HG03571 (cell line): ENCODE data around the gene PRKCSH.
"Not testable (repeated sequence)": the region's sequence is repeated elsewhere in the genome, so short reads cannot be mapped to it uniquely, and the experiment has no call there.

Experiments used
- ATAC-seq: cut with Tn5 transposase; IDR thresholded peaks from one replicate; pipeline ENCODE4 v1.9.1; 2021; ENCODE audit not compliant: unreplicated experiment

PRKCSH gene

DNA sequence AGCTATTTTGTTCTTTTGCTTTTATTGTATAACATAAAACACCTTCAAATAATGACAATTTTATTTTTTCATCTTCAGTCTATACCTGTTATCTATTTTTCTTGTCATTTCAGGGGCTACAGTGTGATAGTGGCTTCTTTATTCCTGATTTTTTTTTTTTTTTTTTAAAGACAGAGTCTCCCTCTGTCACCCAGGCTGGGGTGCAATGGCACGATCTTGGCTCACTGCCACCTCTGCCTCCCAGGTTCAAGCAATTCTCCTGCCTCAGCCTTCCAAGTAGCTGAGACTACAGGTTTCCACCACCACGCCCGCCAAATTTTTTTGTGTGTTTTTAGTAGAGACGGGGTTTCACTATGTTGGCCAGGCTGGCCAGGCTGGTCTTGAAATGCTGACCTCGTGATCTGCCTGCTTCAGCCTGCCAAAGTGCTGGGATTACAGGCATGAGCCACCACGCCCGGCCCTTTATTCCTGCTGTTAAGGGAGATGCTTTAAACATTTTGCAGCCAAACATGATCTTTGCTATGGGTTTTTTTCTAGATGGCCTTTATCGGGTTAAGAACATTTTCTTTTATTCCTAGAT is 32.9 kb downstream of the PRKCSH start:
- not testable (repeated sequence) for ATAC-seq

DNA sequence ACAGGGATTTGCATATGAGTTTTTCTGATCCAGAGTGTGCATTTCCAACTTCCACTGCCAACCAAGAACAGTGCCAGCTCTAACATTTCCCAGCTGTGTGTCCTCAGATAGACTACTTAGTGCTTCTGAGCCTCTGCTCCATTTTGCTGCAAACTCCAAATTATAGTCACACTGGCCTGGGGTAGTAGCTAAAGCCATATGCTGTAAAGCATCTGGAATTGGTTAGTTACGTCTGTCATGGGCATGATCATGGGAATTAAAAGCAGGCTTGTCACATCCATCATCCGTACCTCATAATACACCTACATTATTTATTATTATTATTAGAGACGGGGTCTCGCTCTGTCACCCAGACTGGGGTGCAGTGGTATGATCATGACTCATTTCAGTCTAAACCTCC is 38.3 kb downstream of the PRKCSH start:
- ATAC-seq, result no peak

DNA sequence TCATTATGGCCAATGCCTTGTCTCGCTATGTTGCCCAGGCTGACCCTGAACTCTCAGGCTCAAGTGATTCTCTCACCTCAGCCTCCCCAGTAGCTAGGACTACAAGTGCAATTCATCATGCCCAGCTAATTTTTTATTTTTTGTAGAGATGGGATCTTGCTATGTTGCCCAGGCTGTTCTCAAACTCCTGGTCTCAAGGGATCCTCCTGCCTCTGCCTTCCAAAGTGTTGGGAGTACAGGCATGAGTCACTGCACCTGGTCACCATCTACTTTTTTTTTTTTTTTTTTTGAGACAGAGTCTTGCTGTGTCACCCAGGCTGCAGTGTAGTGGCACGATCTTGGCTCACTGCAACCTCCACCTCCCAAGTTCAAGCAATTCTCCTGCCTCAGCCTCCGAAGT is 39.9 kb downstream of the PRKCSH start:
- not testable (repeated sequence) for ATAC-seq

DNA sequence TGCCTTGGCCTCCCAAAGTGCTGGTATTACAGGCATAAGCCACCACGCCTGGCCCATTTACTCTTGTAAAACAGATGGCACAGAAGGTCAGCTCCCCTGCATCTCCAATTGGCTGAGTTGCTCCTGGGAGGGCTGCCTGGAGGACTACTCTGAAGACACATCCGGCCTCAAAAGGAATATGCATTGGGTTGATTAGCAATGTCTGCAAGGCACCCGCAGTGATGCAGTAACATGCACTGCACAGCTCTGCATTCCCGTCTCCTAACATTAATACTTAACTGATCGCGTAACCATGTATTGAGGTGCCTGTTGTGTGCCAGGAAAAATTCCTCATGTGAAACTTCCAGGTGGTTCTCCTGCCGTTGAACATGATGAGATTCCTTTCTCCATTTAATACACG is 40.4 kb downstream of the PRKCSH start:
- ATAC-seq, result no peak

DNA sequence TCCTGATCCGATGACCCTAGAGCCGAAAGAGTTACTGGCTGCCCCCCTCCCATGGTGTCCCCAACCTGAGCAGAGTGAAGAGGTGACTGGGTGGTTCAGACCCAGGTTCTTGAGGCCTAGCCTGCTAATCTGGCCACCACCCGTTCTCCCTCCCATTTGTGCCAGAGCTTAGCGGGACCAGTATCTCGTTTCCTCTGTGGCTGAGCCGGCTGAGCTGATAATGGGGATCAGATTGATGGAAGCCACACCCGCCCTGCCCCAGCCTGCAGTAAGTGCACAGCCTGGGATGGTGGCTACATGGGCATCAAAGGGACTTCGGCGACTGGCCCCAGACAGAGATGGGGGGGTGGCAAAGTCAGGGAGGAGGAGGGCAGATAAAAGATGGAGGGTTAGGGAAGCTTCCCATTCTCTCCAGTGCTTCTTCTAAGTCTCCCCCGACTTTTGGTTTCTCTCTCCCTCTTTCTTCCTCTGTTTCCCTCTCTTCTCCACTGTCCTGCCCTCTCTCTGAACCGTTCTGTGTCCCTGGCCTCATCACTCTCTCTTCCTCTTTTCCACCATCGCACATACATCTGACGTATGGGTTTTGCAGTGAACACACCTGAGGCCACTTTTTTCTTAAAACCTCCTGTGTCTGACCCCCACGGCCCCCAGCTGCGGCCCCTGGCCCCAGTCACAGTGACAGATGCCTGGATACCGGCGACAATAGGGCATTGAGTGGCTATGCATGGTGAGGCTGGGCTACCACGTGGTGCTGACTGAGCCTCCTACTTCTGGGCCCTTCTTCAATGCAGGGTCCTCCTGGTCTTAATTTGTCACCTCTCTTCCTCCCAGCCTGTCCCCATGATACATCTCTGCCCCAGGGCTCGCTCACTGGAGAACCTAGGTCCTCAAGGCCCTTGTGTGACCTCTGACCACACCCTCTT is 43.0 kb downstream of the PRKCSH start:
- no peak for ATAC-seq

DNA sequence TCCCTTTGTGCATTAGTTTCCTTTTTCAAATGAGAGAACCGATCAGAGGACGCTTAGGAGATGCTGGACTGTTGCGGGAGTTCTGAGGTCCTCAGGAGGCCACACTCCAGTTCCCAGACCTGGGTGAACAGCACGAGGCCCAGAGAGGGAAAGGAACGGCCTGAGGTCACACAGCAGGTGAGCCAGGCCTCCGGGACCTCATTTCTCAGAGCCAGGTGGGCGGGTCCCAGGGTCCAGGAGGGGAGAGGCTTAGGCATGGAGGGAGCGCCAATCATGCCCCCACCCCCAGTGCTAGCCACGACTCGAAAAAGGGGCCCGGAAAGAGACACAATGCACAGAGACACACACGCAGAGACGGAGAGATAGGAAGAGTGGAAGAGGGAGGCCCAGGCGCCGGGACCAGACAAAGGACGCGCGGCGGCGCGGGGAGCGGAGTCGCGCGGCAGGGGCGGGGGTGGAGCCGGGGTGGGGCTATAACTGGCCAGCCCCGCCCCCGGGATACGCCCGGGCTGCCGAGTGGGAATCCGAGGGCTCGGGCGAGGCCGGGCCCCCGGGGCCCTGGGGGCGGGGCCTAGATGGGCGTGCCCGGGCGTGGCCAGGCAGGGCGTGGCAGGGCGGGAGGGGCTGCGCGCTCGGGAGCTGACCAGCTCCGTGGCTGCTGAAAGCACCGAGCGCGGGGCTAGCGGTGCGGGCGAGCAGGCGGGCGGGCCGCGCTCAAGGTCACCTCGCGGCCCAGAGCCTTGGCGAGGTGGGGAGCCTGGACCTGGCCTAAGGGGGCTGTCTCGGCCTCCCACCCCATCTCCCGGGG is 43.9 kb downstream of the PRKCSH start:
- no peak for ATAC-seq

DNA sequence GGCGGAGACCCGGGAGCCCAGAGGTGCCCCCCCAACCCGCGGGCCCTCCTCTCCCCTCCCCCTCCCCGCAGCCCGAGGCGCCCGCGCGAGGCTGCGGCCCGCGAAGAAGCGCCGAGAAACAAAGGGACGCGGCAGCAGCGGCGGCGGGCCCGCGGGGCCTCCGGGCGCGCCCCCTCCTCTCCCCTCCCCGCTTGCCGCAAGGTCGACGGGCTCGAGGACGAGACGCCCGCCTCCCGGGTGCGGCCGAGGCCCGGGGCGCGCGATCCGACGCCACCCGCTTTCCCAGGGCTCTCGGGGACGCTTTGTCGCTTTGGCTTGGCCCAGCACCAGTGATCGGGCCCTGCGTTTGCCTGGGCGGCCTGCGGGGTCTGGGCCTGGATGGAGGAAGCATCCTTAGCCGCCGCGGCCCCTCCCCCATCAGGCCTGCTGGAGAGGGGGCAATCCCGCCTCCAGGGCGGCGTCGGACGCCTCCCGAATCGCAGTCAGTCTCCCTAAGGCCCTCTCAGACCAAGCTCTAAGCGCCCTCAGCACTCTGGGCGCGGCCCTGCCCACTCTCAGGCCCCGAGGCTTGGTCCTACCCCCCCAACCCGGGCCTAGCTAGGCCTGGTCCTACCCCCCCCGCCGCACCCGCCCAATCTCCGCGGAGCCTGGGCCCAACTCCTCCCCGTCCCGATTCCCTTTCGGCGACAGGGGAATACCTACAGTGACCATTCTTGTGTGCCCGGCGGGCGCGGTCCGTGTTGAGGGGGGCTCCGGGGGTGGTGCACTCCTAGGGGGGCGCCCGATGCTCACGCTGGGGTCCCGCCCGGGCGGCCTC is 44.7 kb downstream of the PRKCSH start:
- no peak for ATAC-seq

DNA sequence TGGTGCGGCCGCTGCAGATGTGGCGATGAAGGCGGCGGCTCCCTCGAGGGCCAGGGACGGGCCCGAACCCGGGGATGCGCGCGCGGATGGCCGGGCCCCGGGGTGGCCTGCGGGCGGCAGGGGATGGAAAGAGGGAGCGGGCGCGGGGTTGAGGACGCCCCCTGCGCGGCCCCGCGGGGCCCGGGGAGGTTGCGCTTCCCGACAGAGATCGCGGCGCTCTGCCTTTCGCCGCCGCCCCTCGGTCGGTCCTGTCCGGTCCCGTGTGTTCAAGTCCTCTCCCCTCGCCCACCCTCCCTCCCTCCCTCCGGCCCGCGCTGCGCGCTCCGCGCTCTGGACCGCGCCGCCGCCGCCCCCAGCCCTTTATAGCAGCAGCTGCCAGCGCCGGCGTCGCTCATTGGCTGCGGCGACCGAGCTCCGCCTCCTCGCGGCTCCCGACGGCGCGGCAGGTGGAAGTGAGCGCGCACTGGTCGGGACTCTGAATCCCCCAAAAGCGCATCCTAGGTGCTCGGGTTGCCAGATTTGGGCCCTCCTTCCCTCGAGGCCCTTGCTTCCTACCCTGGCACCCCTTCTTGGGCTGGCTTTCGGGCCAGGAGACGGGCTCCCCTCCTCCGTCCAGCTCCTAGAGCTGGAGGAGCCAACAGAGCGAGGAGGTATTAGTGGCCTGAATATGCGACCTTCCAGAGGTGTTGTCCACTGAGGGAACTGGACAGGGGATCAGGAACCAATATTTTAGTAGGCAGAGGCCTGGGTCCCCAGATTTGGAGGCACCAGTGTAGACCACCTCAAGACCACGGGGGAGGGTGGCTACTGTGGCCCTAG is 45.5 kb downstream of the PRKCSH start, which contains the start of gene ELAVL3:
TSS of gene ELAVL3 (minus strand) at position 332 of the 819 bp plus-strand sequence. CDS start 438 bp downstream, outside the sequence.
- ATAC-seq, result no peak

DNA sequence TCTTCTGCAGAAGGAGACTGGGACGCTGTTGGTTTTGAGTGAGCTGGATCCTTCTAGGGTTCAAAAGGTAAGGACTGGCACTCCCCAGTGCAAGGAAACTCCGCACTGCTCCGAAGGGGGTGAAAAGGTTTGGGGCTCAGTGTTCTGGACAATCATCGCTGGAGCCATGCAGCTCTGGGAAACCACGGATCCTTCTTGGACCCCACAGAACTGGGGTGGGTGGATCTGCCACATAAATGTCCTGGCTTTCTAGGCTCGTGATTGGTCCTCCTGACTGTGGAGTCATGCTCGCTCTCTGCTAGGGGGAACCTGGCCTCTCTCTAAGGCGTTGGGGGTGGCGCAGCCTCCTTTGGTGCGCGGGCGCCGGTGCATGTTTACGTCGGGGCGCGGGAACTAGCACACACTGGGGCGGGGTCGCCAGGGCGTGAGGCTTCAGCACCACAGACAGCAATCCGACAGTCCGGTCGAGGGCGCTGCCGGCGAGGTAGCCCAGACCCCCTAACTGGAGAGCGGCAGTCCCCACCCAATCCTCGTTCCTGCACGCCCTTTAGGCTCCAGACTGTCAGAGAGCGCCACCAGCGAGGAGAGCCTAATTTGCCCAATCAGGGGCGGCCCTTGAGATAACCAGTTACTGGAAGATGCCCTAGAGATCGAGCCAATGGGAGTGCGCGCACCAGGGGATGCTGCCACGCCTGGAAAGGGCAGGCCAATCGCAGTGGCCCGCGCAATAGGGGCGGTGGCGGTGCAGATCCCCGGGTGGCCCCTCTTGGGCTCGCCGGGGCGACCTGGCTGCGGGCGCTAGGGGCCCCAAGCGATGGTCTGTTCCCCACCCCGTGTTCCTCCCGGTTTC is 46.3 kb downstream of the PRKCSH start:
- ATAC-seq, result peak; percentile 42

DNA sequence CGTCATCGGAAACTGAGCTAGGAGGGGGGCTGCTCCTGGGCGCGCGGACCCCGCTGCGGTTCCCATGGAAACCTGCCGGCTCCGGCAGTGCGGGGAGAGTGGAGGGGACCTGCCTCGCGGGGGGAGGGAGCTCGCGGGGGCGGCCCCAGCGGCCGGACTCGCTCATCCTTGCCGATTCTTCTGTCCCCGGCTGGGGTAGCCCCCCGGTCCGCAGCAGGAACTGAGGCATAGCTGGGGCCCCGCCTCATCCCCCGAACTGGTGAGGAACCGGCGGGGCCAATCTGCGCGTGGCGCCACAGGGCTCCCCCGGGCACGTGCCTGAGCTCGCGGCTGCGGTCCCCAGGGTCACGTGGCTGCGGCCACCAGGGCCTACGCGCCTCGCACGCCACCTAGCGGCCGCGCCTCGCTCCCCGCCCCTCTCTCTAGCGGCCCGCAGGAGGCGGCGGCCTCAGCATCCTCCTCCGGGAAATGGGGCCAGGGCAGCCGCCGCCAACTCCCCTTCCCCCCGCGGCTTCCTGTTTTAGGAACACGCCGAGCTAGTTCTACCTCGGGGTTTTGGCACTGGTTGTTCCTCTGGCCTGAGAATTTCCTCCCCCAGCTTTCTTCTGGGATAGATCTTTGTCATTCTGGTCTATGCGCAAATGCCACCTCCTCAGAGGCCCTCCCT is 47.1 kb downstream of the PRKCSH start:
- ATAC-seq, result peak; percentile 45

DNA sequence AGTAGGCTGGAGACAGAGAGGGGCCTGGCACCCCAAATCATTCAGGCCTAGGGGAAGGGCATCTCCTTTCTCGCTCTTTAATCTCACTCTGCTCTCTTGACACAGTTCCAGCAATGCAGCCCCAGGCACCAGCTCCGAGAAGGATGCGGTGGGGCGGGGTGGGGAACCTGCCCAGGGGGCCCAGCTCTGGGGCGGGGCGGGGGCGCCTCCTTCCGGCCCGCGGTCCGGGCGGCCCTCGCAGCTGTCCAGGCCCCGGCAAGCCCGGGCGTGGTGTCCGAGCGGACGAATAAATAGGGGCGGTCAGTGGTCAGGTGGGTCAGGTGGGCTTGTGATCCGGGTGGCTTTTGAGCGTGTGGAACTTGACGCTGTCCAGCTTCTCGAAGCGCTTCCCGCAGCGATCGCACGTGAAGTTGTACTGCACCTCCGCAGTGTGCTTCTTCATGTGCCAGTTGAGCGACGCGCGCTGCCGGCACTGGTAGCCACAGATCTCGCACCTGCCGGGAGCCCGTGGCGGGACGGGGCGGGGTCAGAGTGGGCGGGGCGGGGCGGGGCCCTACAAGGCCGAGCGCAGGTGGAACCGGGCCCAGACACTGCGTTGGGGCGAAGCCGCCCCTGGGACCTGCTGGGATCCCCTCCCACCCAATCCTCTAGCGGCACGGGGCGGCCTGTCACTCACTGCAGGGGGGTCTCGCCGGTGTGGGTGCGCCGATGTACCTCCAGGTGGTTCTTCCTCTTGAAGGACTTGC is 48.1 kb downstream of the PRKCSH start:
- ATAC-seq, result no peak

DNA sequence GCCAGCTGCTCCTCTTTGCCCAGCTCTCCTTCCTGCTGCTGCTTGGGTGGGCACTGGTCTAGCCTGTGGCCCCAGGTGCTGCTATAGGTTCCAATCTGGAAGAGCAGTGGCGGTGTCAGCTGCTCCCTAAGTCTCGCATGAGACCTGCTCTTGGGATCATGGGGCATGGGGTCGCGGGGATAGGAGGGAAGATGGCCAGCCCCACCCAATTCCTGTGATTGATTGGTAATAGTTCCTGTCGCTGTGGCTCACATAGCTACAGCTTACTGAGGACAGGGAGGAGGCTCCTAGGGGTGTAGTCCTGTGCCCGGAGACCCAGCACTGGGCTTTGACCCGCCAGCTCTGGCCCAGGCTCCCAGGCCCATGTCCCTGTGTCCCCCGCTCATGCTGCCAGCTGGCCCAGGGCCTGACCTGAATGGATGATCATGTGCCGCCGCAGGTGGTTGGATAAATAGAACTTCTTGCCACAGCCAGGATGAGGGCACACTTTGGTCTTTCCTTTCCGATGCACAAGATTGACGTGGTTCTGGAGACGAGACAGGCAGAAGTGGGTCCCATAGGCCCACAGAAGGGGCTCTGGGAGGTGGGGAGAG is 49.9 kb downstream of the PRKCSH start:
- no peak for ATAC-seq

DNA sequence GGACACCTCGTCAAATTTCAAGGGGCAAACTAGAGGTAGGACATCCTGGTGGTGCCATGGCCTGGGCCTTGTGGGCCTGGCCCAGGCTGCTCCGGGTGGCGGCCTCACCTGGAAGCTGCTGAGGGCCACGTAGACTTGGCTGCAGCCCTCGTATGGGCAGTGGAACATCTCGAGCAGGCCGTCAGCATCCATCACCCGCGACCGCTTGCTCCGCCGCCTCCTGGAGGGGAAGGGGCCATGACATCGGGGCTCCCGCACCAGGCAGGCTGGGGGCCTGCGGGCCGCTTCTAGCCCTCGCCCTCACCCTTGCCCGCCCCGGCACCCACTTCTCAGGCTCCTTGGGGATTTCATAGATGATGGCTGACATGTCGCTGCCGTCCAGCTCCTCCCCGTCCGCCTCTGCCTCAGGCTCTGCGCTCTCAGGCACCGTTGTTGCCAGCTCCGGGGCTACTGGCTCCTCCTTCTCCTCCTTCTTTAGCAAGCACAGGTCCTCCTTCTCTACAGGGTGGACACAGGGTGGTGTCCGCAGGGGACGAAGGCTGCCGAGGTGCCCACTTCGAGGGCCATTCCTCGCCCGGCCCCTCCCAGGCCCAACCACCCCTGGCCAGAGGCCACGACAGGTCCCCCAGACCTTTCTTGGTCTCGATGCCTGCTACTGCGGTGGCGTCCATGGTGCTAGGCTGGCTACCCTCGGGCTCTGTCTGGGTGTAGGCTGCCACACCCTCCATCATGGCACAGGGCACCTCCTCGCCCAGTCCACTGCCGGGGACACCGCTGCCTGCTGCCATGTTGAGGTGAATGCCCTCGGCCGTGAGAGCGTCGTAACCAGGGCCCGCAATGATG is 51.4 kb downstream of the PRKCSH start:
- ATAC-seq, result no peak

DNA sequence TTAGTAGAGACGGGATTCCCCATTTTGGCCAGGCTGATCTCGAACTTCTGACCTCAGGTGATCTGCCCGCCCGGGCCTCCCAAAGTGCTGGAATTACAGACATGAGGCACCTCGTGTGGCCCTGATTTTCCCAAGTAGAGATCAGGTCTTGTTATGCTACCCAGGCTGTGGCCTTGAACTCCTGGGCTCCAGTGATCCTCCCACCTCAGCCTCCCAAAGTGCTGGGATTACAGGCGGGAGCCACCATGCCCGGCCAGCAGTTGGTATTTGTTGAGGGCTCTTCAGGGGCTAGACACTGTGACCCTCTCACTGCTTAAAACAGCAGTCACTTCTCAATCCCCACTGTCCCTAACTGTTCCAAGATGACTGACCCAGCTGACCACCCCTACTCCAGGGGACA is 53.9 kb downstream of the PRKCSH start:
- ATAC-seq, result no peak

DNA sequence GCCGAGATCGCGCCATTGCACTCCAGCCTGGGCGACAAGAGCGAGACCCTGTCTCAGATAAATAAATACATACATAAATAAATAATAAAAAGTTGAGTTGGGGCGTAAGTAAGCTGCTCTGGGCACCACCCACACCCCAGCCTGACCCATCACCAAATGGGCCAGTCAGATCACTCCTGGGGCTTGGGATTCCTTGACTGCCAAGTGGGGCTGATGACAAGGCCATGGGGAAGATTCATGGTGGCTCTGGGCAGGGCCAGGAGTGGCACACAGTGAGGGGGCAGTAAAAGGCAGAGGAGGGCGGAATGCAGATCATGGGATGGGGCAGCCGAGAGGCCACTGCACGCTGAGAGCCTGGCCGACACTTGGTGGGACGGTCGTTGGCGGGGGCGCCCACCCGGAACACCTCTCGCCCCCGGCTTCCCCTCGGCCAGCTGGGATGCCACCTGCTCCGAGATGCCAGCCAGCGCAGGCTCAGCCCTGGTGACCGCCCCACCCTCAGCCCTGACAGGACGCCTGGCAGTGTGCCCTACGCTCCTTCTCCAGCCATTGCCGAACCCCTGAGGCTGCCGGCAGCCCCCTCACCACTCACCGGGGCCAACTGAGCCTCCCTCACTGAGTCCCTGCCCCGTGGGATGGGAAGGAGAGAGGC is 59.3 kb downstream of the PRKCSH start:
- no peak for ATAC-seq

DNA sequence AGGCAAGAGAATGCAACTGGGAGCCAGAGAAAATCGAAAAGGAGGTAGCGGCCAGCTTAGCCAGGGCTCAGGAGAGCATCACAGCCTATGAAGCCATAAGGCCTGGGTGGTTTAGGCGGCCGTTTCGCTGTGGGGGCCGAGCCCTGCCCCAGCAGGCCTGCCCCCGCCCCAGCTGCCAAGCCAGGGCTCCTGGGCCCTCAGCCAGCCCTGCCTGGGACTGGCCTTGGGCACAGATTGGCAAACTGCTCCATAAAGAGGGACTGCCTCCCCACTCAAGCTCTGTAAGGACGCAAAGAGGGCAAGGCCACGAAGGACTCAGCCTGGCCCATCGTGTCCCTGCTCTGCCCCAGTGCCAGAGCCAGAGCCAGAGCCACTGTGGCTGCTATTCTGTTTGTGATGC is 60.0 kb downstream of the PRKCSH start:
- no peak for ATAC-seq
